ENCODE data around the gene DNM1.
A peak's percentile ranks its signal among the peaks of the same experiment; 100 is the strongest.
"Not testable (repeated sequence)": the region's sequence is repeated elsewhere in the genome, so short reads cannot be mapped to it uniquely, and the experiment has no call there.

DNM1 gene

DNA sequence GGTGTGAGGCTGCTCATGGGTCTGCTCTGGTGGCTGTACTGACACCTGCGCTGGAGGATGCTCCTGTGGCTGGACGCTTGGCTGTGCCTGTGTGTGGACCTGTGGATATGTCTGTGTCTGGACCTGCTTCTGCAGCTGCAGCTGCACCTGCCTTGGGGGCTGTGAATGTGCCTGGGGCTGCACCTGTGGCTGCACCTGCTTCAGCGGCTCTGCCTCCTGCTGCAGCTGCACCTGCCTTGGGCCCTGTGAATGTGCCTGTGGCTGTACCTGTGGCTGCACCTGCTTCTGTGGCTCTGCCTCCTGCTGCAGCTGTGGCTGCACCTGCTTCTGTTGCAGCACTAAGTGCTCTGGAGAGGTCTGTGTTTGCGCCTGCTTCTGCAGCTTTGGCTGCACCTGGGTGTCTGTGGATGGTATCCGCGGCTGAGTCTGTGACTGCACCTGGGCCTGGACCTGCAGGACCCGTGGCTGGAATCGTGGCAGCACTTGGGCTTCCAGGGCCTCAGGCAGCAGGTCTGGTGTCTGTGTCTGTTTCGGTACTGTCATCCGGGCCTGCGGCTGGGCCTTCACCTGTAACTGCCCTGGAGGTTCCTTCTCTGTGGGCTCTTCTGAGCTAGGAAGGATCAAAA, 24.3 kb upstream of the DNM1 start:
- DNase-seq (ENCODE audit: low read depth in 2 of 2): no peak

DNA sequence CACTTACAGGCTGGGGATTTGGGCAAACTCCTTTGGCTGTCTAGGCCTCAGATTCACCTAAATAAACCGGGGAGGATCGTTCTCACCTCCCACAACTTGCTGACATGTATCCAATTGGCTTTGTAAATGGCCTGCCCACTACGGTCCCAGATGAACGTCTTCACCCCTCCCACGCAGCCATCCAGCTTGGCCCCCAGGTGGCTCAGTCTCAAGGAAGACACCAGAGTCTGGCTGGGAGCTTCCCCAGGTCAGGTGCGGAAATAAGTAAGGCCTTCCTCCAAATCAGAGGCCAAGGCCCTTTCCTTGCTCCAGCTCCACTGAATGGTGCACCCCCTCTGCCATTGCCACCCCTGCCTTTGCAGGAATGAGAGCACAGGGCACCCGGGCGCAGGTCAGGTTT, 23.2 kb upstream of the DNM1 start:
- no peak for DNase-seq (ENCODE audit: low read depth in 2 of 2)

DNA sequence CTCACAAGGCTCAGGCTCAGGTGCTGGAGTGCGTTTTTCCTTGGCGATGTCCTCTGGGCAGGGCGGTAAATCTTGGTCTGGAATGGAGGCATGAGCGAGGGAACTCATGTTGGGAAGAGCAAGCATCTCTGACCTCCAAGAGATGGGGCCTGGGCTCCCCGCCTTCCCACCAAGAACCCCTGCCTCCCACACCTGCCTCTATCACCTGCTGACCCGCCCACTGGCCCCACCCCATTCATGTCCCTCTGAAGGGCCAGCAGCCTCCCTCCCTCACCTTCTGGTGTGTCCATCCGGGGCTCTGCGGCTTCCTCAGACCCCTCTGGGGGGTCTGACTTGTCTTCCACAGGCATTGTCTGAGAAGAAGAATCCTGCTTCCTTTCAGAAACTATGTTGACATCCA, 22.7 kb upstream of the DNM1 start:
- DNase-seq (ENCODE audit: low read depth in 2 of 2): no peak

DNA sequence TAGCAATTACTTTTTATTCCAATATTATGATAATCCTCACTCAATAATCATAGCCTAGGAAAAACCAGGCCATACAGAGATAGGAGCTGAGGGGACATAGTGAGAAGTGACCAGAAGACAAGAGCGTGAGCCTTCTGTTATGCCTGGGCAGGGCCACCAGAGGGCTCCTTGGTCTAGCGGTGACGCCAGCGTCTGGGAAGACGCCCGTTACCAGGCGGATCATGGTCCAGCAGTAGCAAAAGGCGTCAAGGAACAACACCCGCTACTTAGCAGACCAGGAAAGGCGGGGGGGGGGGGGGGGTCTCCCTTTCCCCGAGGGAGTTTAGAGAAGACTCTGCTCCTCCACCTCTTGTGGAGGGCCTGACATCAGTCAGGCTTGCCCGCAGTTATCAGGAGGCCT, 21.7 kb upstream of the DNM1 start:
- DNase-seq (ENCODE audit: low read depth in 2 of 2): not testable (repeated sequence)

DNA sequence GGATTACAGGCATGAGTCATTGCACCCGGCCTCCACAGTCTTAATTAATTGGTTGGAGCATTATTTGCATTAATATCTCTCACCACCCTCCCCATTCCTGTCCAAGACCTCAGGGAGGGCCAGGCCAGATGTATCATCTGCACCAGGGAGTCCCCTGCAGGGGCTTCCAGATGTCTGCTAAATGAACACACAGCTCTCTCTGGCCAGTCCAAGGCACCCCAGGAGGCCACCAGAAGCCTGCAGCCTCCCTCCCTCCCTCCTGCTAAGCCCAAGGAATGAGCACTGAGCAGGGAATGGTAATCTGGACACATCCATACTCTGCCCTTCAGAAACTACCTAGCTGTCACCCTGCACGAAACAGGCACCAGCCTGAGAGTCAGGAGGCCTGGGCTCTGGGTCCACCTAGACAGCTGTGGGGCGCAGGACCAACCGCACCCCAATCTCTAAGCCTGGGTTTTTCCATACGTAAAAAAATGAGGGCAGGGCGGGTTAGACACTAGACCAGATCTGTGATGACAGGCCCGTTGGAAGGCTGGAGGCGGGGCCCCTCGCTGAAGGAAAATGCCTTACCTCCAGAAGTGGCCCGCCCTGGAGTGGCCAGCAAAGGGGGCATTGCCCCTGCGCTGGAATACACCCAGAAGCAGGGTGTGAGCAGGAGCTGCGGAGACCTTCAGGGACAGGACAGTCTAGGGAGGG, 20.1 kb upstream of the DNM1 start:
- DNase-seq (ENCODE audit: low read depth in 2 of 2): no peak

DNA sequence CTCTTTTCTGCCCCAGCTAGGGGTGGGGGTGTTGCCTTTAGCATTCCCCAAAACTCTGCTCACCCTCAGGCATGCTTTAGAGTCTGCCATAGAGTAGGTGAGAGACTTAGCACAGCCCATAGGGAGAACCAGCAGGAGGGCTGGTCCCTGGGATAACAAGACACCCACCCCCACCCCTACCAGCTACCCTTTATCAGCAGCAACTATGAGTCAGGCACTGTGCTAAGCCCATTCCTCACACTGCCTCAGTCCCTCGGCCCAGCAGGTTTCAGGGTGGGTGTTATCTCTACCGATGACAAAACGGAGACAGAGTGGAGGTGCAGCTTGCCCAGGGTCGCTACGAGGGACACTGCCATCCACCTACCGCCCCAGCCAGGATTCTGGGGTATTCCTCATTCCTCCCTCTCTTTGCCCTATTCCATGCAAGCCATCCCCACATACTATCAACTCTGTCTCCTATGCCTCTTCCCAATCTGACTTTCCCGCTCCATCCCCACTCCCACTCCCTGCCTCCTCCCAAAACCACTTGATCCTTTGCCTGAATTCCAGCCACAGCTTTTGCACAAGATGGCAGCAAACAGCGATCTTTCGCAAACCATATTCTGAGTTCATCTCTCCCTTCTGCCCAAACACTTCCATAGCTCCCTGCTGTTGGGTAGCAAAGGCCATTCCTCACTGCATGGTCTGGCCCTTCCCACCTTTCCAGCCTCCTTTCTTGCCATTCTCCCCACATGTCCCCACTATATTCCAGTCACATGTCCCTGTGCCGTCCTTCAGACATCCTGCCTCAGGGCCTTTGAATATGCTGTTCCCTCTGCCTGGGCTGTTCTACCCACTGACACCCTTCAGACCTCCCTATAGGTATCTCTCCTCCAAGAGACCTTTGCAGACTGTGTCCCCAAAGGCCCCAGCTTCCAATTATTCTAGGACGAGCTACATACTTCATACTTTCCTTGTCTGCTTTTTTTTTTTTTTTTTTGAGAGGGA, 16.9 kb upstream of the DNM1 start:
- no peak for DNase-seq (ENCODE audit: low read depth in 2 of 2)

DNA sequence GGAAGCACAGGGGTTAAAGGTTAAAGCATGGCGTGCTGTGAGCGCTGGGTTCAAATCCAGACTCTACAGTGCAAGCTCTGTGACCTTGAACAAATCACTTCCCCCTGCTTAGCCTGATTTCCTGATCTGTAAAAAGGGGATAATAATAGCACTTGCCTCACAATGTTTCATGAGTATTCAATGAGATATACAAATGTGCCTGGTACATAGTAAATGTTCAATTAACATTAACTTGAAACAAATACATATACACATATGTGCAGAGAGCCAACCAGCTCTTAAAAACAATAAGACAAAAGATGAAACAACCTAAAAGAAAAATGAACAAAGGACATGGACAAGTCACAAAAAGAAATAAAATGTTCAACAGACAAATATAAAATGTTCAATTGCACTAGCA, 15.8 kb upstream of the DNM1 start:
- DNase-seq (ENCODE audit: low read depth in 2 of 2): no peak

DNA sequence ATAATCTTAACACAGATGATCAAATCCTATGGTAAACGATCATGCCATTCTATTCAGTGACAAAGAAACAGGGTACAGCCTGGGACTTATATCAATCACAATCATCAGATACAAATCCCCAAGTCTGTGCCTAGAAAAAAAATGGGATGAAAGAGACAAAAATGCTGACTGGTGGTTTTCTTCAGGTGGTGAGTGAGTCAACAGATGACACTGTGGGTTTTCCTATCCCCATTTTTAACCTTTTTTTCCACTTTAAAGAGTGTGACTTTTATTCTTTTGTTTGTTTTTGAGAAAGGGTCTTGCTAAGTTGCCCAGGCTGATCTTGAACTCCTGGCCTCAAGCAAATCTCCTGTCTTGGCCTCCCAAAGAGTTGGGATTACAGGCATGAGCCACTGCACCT, 15.0 kb upstream of the DNM1 start:
- DNase-seq (ENCODE audit: low read depth in 2 of 2): no peak

DNA sequence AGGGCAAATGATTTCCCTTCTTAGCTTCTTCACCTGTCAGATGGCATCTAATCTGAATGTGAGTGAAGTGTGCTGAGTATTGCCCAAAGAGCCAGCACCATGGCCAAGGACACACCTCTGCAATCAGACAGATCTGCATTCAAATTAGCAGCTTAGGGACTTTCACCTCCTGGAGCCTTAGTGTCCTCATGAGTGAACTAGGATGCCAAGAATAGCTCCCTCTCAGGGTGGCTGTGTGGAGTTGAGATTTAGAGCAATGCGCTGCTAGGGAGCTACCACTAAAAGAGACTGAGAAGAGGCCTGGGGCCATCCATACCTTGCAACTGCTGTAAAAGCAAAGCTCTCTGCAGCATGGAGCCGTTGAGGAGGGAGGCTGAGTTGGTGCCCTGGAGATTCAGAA, 13.2 kb upstream of the DNM1 start:
- DNase-seq (ENCODE audit: low read depth in 2 of 2): no peak

DNA sequence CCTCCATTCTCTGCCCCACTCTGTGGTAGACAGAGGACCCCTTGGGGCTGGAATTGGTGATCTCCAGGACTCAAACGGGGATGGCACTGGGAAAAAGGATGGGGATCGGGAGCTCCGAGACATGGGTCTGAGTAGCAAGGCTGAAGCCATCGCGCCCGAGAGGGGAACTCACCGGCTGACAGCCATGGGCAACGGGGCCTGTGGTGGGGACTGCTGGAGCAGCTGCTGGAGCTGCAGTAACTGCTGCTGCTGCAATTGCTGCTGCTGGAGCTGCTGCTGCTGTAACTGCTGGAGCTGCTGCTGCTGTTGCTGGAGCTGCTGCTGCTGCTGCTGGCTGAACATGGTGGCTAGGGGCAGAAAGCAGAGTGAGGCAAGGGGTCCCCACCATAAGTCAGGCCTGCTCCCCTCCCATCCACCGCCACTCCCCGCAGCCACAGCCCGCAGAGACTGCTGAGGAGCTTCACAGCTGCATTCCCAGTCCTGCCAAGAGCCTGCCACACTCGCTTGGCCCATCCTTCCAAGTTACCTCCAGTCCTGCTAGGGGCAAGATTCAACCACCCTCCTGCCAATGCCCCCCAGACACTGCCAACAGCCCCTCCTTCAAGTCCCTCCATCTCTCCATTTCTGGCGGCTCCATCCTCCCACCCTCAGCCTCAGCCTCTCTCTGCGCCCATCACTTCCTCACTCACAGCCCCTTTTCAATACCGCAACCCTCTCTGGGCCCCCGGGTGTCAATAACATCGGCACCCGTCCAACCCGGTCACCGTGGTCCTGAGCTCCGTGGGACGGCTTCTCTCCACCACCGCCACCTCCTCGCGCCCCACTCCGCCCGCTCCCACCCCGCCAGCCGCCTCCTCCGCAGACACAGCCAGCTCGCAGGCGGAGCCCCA, 12.4 kb upstream of the DNM1 start:
- no peak for DNase-seq (ENCODE audit: low read depth in 2 of 2)

DNA sequence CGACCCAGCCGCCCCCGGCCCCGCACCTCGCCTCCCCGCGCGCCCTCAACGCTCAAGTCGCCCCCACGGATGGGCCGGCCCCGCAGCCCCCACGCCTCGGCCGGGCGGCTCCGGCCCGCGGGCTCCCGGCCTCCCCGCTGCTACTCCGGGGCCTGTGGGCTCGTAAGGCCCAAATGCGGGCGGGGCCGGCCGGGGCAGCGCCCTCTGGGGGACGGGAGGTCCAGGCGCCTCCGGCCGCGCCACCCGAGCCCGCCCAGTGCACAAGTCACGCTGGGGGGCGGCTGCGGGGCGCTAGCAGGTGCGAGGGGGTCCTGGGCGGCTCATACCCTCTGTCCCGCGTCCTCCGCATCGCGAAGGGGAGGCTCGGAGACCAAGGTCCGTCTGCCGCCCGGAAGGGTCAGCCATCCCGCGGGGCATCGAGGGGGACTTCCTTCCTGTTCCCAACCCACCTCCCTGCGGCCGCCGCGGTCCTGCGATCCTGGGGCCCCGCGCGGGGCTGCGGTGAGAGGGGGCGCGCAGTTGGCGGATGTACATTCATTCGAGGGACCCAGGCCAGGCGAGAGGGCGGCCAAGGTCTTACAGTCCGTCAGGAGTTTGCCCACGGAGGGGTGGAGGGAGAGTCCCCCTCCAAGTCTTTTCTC, 11.7 kb upstream of the DNM1 start, which contains the start of gene CIZ1:
Gene CIZ1 (minus strand): TSS at position 167 of the 641 bp plus-strand sequence. CDS start 715 bp downstream, outside the sequence.
- peak; percentile 63 to 66 for DNase-seq (ENCODE audit: low read depth in 2 of 2)

DNA sequence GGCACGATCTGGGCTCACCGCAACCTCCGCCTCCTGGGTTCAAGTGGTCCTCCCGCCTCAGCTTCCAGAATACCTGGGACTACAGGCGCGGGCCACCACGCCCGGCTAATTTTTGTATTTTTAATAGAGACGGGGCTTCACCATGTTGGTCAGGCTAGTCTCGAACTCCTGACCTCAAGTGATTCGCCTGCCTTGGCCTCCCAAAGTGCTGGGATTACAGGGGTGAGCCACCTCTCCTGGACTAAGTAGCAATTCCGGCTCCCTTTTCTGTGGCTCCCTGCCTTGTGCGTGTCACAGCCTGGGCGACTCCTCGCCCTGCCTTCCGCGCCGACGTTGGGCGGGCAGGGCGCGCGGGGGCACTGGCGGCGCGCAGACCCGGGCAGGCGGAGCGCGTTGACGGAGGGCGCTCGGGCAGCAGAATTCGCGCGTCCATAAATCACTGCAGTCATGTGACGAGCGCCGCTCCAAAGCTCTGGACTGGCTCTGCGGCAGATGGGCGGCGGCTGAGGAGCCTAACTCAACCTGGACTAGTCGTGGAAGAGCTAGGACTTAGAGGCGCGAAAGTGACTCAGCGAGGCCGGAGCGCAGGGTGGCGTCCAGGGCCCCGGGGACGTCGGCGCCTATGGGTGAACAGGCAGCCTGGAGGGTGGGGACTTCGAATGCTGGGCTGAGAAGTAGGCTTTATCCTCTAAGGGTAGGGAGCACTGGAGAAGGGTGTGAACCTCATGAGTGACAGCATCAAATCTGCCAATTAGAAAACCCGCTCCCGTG, 10.4 kb upstream of the DNM1 start:
- DNase-seq (ENCODE audit: low read depth in 2 of 2): no peak

DNA sequence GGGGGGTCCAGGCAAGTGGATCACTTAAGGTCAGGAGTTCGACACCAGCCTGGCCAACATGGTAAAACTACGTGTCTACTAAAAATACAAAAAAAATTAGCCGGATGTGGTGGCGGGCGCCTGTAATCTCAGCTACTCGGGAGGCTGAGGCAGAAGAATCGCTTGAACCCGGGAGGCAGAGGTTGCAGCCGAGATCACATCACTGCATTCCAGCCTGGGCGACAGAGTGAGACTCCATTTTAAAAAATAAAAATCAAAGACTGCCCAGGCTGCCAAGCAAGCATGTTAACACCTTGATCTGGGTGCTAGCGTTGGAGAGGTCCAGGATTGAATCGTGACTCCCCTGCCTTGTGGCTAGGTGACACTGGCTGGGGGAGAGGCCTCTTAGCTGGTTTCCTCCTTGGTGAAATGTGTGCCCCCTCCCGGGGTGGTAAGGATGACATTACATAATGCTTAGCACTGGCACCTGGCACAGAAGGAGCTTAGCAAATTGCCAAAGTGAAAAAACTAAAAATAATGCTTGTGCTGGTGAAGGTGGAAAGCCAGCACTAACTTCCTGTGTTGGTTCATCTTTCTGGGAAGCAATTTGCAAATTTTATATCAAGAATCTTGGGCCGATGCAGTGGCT, 9.6 kb upstream of the DNM1 start:
- no peak for DNase-seq (ENCODE audit: low read depth in 2 of 2)

DNA sequence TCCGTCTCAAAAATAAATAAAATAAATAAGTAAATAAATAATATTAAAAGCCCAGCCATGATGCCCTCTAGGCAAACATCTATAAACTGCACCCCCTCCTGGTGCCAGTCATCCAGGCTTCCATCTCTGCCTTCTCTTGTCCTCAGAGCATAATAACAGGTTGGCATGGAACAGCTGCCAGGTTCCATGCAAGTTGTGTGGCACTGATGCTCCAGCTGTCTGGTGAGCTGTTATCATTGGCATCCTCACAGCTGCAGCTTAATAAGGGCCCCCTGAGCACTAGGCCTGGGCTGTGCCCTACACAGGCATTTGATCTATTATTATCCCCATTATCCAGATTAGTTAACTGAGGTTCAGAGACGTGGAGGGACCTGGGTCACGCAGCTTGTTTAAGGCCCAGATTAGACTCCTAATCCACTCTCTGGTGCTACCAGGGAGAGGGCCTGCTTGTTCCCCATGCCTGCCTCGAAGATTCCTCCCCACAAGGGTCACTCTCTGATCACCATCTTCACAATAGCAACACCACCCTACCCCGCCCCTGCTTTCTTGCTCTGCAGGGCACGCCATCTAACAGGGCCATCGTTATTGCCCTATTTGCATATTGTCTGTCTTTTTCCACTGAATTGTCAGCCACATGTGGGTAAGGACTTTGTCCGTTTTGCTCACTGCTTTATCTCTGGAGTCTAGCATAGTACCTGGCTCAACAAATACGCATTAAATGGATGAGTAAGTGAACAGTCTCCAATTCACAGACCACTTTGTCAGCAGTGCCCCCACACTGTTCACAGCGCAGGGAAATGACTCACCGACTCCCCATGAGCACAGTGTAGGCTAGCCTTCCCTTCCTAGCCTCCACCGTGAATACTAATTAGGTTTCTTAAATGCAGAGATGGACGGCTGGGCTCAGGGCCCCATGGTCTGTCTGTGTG, 1.5 kb upstream of the DNM1 start:
- no peak for DNase-seq (ENCODE audit: low read depth in 2 of 2)

DNA sequence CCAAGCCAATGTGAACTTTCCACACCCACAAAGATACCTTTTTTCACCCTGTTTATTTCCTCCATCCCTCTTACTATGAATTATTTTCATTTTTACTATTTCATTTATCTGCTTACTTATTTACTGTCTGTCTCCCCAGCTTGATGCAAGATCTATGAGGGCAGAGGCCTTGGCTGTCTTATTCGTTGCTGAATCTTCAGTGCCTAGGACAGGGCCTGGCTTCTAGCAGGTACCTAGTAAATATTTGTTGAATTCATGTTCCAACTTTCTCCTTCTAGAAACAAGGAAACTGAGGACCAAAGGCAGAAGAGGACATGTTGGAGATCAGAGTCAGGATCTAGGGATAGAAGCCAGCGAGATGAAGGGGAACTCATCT, 543 bp upstream of the DNM1 start:
- DNase-seq (ENCODE audit: low read depth in 2 of 2): no peak

DNA sequence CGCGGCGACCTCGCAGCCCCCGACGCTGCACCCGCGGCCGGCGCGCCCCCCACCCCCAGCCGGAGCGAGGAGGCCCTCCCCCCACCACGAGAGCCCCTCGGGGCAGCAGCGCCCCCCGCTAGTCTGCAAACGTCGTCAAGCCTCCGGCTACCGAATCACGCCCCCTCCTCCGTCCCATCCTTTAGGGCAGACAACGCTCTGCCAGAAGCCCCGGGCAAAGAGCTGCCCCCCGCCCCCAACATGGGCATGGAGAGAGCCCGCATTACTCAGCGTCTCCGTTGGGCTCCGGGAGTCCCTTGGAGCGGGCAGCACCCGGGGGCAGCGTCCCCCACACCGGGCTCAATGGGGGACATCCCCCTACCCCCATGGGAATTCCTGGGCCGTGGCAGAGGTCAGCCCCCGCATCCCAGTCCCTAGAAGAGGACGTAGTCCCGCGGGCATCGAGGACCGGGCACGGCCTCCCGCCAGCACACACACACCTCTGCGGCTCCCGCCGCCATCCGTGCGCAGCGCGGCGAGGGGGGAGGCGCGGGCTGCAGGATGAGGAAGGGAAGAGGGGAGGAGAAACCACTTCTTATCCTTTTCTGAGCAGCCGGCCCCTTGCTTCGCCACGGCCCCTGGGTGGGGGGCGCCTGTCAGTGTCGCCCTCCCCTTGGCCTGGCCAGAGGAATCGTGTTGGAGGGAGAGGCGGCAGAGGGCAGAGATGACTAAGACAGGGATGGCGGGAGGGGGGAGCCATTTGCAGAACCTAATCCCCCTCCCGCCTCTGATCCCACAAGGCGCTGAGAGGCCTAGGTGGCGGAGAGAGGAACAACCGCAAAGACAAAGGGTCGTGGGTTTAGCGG, 750 bp downstream of the DNM1 start:
- no peak for DNase-seq (ENCODE audit: low read depth in 2 of 2)

DNA sequence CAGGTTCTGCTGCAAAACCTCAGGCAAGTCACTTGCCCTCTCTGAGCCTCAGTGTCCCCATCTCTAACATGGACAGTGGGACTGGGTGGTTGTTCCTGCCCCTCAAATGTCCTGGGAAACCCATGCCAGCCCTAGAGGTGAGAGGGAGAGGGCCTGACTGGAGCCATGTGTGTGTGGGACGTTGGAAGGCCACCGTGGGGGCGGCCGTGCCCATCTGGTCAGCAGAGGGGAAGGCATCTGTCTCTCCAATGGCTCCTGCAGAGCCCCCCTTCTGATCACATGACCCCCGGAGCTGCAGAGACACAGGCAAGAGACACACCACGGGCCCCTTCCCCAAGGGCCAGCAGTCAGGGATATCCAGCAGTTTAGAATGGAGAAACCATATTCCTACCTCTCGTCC, 1.7 kb downstream of the DNM1 start:
- no peak for DNase-seq (ENCODE audit: low read depth in 2 of 2)

Measured in activated CD4-positive, alpha-beta T cell treated with anti-CD3 and anti-CD28 coated beads for 24 hours (primary cell).